ENCODE data around the gene KCNQ5.
"Not testable (repeated sequence)": the region's sequence is repeated elsewhere in the genome, so short reads cannot be mapped to it uniquely, and the experiment has no call there.

Gene KCNQ5

GRCh38 chr6:72621291-72622093 lies at the start of gene KCNQ5:
KCNQ5 (plus strand) TSS chr6:72622064.
- peak; percentile 22 for DNase-seq

GRCh38 chr6:72579865-72580264 lies 42.0 kb upstream of the KCNQ5 start:
- no peak for DNase-seq

GRCh38 chr6:72580281-72580940 lies 41.5 kb upstream of the KCNQ5 start:
- DNase-seq: no peak

- not testable (repeated sequence) for DNase-seq
These were observed 40.9 kb upstream of the KCNQ5 start for GRCh38 chr6:72580950-72581349.

DNA sequence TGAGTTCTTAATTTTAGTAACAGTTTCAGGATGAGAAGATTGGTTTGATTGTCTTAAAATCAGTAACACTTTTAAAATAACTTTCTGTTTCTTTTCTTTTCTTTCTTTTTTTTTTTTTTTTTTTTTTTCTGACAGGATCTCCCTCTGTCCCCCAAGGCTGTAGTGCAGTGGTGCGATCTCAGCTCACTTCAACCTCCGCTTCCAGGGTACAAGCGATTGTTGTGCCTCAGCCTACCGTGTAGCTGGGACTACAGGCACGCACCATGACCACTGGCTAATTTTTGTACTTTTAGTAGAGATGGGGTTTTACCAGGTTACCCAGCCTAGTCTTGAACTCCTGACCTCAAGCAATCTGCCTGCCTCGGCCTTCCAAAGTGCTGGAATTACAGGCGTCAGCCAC lies 33.7 kb upstream of the KCNQ5 start:
- no peak for DNase-seq

DNA sequence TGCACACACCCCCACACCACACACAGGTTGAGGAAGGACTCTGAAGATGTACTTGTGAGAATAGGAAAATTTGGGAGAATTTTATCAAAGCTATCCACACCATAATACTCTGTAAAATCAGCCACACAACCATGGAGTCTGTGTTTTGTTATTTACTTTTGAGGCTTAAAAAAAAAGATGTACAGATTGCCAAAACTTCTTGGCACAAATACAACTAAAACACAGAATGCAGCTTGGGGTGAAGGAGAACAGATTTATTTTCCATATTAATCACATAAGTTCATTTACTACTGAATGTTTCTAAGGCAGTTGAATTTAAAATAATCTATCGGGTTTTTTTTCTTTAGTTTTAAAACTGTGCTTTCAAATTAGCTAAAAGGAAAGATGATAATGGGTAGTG lies 32.8 kb upstream of the KCNQ5 start:
- DNase-seq: no peak

- DNase-seq: no peak
These were observed 26.1 kb upstream of the KCNQ5 start for GRCh38 chr6:72595812-72596211.

DNA sequence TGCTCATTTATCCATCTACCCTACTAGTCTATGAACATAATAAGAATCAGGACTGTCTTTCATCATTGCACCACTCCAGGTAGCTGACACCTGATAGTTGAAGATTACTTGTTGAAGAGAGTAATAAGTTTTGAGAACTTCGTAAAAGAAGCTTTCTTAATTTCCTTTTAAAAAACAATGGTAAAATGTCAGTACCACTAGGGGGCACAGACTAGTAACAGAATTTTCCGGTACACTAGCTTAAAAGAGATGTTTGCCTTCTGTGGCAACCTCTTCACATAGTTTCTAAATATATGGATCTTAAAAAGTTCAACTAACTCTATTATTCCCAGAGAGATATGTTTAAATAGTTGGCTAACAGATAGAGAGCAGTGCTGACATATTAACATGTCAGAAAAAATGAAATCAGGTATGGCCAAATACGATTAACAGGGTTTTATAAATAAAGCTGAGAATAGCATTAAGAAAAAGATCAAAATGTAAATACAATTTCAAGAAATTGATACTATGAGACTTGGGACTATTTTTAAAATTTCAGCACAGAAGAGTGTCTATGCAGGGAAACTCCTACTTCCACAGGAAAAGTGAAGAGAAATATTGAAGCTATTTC lies 5.4 kb upstream of the KCNQ5 start:
- DNase-seq: no peak

- DNase-seq: no peak
These were observed 4.1 kb upstream of the KCNQ5 start for GRCh38 chr6:72617721-72618120.

GRCh38 chr6:72619883-72620696 lies 1.8 kb upstream of the KCNQ5 start:
- peak; percentile 69 for DNase-seq

DNA sequence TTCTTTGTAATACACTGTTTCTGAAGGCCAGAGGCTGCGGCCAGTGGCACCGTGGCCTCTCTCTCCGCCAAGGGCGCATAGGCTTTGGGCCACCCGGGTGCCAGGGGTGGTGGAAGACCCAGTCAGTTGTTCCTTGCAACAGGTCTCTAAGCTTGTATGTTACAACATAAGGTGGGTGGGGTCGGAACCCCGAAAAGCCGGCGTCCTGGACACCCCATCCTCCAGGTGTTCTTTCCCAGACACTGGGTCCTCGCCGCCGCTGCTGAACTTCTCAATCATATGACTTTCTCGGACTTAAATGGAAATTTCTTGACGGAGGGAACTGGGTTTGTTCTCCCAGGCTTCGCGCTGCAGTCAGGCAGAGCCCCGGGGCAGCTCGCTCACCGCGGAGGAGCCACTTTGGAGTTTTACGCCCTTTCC lies 983 bp upstream of the KCNQ5 start:
- peak; percentile 10 for DNase-seq

GRCh38 chr6:72622094-72622940 lies 453 bp downstream of the KCNQ5 start:
- peak; percentile 58 for DNase-seq

DNA sequence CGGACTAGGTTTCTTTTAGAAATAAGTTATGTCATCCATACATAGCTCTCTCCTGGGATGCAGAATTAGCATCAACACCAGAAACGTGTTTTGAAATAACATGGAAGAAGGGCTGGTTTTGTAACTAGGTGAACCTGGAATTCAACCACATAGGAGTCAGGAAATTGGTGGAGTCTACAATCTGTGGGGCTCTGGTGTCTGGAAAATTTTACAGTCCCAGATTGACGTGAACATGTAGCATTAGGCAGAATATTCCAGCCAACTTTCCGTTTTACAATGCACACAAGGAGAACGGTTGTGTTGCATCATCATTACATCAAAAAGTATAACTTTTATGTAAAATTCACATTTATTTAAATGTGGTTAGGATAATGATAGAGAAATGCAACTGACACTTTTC lies 1.9 kb downstream of the KCNQ5 start:
- DNase-seq: no peak

DNA sequence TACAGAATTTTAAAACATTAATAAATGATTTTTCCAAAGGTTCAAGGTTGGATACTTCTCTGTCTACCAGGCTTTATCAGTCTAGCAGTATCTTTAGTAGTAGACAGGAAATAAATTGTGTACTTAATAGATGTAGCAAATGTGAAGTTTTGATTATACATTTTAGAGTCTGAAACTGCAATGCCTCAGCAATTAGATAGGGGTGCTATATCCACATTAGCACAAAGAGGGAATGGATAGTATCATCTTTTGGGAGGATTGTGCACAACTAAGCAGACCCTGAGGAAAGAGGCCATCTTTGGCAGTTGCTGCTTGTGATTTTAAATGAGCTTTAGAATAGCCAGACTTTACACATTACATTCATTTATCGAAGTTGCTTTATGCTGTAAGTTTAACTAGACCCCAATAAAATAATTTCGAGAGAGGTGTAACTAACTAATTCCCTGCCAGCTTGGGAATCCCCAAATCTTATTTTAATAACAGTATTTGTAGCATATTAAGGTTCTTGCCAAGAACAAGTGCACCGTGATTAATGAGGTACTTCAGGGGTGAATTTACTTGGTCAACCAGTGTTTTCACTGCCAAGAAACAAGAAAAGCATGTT lies 2.8 kb downstream of the KCNQ5 start:
- DNase-seq: no peak

DNA sequence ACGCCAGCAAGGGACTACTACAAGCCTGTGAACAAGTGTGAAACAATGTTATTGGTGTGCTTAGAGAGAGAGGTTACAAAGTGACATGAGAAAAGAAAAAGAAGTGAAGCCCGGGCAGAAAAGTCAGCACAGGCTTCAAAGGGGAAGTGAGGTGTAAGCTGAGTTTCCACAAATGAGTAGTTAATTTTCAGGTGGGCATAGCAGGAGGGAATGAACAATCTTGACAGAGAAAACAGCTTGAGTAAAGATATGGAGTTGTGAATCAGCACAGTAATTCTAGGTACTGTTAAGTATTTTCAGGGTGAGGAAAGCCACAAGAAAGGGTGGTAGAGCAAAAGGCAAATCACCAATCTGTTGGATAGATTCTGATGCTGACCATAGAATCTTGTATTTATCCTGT lies 4.3 kb downstream of the KCNQ5 start:
- DNase-seq: no peak

GRCh38 chr6:72627539-72627938 lies 5.7 kb downstream of the KCNQ5 start:
- no peak for DNase-seq

GRCh38 chr6:72631480-72631879 lies 9.6 kb downstream of the KCNQ5 start:
- no peak for DNase-seq

GRCh38 chr6:72635636-72636035 lies 13.8 kb downstream of the KCNQ5 start:
- no peak for DNase-seq

GRCh38 chr6:72636215-72636614 lies 14.4 kb downstream of the KCNQ5 start:
- DNase-seq: no peak

DNA sequence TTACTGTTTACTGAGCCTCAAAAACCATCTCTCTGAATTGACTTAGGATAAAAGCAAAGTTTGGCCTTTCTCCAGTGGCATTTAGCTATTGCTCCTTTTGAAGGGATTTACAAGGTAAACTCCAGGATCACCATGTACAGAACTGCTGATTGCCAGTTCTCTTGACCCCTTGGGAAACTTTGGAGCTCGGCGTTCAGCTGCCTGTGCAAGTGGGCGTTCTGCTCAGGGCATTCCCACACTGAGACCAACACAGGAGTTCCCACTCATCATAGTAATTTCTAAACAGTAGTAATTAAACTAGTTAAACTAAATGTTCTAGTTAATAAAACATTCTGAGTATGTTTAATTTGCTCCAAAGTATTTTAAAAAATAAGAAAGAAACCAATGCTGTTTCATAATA lies 14.9 kb downstream of the KCNQ5 start:
- no peak for DNase-seq

- DNase-seq: no peak
These were observed 18.2 kb downstream of the KCNQ5 start for GRCh38 chr6:72639920-72640614.
